ENCODE measurements around the gene ZSCAN32.

DNA sequence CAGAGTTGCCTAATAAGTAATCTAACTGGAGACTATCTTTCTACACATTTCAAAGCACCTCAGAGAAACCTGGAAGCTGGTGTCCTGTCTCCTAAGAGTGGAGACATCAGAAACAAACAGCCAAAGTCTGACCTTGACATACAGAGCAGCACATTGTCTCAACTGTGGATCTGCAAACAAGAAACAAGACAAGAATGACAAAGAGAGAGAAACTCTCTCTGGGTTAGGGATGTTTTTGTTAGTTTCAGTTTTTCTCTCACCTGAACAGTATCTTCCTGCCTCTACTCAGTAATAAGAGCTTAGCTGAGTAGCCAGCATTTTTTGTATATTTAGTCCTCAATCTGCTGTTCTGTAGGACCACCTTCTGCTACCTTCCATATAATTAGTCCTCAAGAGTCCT lies 33.6 kb upstream of the ZSCAN32 start:
- TF ChIP-seq POLR2A (IDR thresholded peaks at IDR 0.05; ENCODE audit: low read depth) (no peak), EP300 (IDR thresholded peaks at IDR 0.05) (no peak), POLR2AphosphoS5 (IDR thresholded peaks at IDR 0.05) (no peak)
- TF ChIP-seq, protein P1, sequence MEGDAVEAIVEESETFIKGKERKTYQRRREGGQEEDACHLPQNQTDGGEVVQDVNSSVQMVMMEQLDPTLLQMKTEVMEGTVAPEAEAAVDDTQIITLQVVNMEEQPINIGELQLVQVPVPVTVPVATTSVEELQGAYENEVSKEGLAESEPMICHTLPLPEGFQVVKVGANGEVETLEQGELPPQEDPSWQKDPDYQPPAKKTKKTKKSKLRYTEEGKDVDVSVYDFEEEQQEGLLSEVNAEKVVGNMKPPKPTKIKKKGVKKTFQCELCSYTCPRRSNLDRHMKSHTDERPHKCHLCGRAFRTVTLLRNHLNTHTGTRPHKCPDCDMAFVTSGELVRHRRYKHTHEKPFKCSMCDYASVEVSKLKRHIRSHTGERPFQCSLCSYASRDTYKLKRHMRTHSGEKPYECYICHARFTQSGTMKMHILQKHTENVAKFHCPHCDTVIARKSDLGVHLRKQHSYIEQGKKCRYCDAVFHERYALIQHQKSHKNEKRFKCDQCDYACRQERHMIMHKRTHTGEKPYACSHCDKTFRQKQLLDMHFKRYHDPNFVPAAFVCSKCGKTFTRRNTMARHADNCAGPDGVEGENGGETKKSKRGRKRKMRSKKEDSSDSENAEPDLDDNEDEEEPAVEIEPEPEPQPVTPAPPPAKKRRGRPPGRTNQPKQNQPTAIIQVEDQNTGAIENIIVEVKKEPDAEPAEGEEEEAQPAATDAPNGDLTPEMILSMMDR (IDR thresholded peaks at IDR 0.05) = no peak

Measured in esophagus muscularis mucosa (tissue), 4 donors.